ENCODE results near the gene PPP1R1C. TPM values are rescaled to one million over a fixed set of nuclear protein-coding genes. Genes with fewer than 3 reads are reported as not detected.
A peak's percentile ranks its signal among the peaks of the same experiment; 100 is the strongest.

The PPP1R1C gene
- total RNA-seq, 6 experiments from 2014 or later = 0.31 to 0.48 (median 0.39) TPM; not detected in 2

DNA sequence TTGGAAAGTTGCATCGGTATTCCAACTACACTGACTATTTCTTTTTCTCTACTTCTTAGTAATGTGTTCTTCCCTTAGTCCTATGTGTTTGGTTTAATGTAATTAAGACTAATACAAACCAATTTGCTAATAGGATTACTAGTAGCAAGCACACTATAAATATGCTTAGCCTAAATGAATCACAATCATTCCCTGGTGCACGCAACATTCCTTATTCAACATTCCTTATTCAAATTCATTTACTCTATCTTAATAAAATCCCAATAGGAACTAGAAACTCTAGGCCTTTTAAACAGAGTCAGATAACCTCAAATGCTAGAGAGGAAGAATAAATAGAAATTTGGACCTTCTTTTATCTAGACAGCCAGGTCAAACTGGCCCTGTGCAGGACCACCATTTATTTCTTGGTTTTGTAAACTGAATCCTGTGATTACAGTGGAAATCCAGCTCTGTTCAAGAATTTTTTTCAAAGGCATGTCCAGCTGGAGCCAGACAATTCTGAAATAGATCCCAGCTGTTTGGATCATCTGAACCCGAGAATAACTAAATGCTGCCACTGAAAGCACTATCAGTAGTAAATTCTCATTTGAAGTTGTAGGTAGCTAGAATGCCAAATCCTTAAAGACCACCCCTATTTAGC, 103.1 kb downstream of the PPP1R1C start:
- H3K27me3 Mint-ChIP-seq (ENCODE audit: insufficient read depth) = no peaks in the 10 kb centered on the region
- TF ChIP-seq, protein P1, sequence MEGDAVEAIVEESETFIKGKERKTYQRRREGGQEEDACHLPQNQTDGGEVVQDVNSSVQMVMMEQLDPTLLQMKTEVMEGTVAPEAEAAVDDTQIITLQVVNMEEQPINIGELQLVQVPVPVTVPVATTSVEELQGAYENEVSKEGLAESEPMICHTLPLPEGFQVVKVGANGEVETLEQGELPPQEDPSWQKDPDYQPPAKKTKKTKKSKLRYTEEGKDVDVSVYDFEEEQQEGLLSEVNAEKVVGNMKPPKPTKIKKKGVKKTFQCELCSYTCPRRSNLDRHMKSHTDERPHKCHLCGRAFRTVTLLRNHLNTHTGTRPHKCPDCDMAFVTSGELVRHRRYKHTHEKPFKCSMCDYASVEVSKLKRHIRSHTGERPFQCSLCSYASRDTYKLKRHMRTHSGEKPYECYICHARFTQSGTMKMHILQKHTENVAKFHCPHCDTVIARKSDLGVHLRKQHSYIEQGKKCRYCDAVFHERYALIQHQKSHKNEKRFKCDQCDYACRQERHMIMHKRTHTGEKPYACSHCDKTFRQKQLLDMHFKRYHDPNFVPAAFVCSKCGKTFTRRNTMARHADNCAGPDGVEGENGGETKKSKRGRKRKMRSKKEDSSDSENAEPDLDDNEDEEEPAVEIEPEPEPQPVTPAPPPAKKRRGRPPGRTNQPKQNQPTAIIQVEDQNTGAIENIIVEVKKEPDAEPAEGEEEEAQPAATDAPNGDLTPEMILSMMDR (IDR thresholded peaks at IDR 0.05) = no peak
- H3K36me3 Mint-ChIP-seq (ENCODE audit: low read depth) = peaks cover 6% of the 10 kb centered on the region
- H3K27ac Mint-ChIP-seq = no peak overlapping the region
- no peak for DNase-seq
- peaks cover 5% of the 10 kb centered on the region for H3K9me3 Mint-ChIP-seq
- H3K4me1 Mint-ChIP-seq (ENCODE audit: low read depth) = peaks cover 41% of the 10 kb centered on the region
- H3K4me3 Mint-ChIP-seq = no peak overlapping the region

DNA sequence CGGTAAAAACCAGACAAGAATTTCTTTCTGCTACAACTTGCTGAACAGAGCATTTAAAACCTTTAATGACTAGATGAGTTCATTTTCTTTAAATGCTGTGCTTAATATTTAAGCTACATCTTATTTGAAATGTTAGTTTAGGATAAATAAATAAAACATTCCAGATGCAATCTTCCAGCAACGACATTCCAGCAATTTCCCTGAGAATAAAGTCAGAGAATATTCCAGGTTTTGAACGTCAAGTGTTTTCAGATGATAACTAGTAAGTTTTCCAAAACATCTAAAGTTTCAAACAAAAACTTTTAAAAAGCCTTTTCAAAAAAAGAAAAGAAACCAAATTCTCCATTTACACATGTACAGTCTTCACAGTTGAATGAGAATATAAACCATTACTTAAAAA, 104.8 kb downstream of the PPP1R1C start:
- H3K4me1 Mint-ChIP-seq (ENCODE audit: low read depth) = peaks cover 33% of the 10 kb centered on the region
- peaks cover 9% of the 10 kb centered on the region for H3K36me3 Mint-ChIP-seq (ENCODE audit: low read depth)
- DNase-seq = no peak
- peaks cover 7% of the 10 kb centered on the region for H3K9me3 Mint-ChIP-seq
- H3K27me3 Mint-ChIP-seq (ENCODE audit: insufficient read depth) = no peaks in the 10 kb centered on the region
- H3K4me3 Mint-ChIP-seq = peak overlapping the region; percentile 13; the same call in 1 of the 2 replicates
- TF ChIP-seq, protein P1 (IDR thresholded peaks at IDR 0.05) = no peak
- H3K27ac Mint-ChIP-seq = no peak overlapping the region

- Mint-ChIP-seq H3K36me3 (ENCODE audit: low read depth) (peaks cover 9% of the 10 kb centered on the region), H3K27ac (no peak overlapping the region), H3K27me3 (ENCODE audit: insufficient read depth) (no peaks in the 10 kb centered on the region), H3K9me3 (peaks cover 7% of the 10 kb centered on the region), H3K4me1 (ENCODE audit: low read depth) (no peaks in the 10 kb centered on the region), H3K4me3 (no peak overlapping the region)
- TF ChIP-seq, protein P1 (IDR thresholded peaks at IDR 0.05) = no peak
- DNase-seq = no peak
These were observed 112.0 kb downstream of the PPP1R1C start for GRCh38 chr2:182097571-182098164.

GRCh38 chr2:182098648-182099047, 113.0 kb downstream of the PPP1R1C start:
- no peak overlapping the region for H3K27ac Mint-ChIP-seq
- no peaks in the 10 kb centered on the region for H3K27me3 Mint-ChIP-seq (ENCODE audit: insufficient read depth)
- H3K4me3 Mint-ChIP-seq = no peak overlapping the region
- TF ChIP-seq, protein P1 (IDR thresholded peaks at IDR 0.05) = no peak
- H3K36me3 Mint-ChIP-seq (ENCODE audit: low read depth) = peaks cover 4% of the 10 kb centered on the region
- H3K4me1 Mint-ChIP-seq (ENCODE audit: low read depth) = peaks cover 7% of the 10 kb centered on the region
- DNase-seq = no peak
- H3K9me3 Mint-ChIP-seq = peaks cover 3% of the 10 kb centered on the region

DNA sequence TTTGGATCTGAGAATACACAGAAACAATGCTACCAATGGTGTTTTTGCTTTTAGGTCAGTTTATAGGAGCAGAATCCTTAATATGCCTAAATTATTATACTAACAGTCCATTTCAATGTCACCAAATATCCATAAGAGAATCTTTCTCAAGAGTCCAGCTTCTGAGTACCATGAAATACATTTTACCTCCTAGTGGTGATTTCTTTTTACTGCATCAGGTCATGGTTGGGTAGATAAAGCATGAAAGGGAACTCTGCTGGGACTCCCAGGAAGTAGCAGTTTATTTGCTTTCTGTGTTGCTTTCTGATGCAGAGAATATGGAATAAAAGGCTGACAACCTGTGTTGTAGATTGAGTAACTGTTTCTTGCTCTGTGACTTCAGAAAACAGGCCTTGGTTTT, 115.6 kb downstream of the PPP1R1C start:
- Mint-ChIP-seq H3K27me3 (ENCODE audit: insufficient read depth) (no peaks in the 10 kb centered on the region; the same call in 1 of the 2 replicates), H3K36me3 (ENCODE audit: low read depth) (no peaks in the 10 kb centered on the region; the same call in 1 of the 2 replicates), H3K9me3 (no peaks in the 10 kb centered on the region), H3K27ac (no peak overlapping the region), H3K4me1 (ENCODE audit: low read depth) (peaks cover 12% of the 10 kb centered on the region), H3K4me3 (no peak overlapping the region)
- DNase-seq = no peak
- TF ChIP-seq, protein P1 (IDR thresholded peaks at IDR 0.05) = peak; percentile 61
